ENCODE measurements around the gene FKBP5.
"Not testable (repeated sequence)": the region's sequence is repeated elsewhere in the genome, so short reads cannot be mapped to it uniquely, and the experiment has no call there.

Gene FKBP5

DNA sequence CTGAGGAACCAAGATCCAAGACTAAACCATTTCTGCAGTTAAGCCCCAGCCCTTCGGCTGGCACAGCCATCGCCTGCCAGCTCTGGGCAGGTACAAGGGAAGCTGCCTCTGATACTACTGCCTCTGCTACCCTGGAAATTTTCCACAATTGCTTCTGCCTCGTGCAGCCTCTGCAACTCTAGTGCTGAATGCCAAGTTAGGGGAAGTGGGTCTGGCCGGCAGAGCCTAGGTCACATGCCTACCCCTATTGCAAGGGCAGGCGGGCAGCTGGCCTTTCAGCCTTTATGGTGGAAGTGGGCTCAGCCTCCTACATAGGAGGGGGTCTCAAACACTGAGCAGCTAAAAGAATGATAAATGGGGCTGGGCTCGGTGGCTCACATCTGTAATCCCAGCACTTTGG, 131.5 kb downstream of the FKBP5 start:
- in situ Hi-C loops (cut with MboI; ENCODE audit: low sequenced_read_pairs): no loop called here

DNA sequence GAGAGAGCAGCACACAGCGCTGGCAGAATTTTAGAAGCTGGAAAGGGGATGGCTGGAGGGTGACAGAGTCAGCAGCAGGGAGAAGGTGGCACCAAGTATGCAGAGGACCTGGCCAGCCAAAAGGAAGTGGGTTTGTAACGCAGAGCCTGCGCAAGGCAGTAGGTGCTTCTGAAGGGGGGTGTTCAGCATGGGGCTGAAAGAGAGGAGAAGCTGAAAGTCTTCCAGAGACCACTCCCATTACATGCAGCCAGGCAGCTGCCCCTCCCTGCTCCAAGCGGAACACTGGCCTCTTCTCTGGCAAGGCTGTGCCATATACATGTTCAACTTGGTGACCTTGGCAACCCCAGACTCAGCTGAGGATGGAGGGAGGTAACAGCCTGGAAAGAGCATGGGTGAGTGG, 133.9 kb downstream of the FKBP5 start:
- in situ Hi-C loops (cut with MboI; ENCODE audit: low sequenced_read_pairs): no loop called here

- in situ Hi-C loops (cut with MboI; ENCODE audit: low sequenced_read_pairs): no loop called here
Observed at GRCh38 chr6:35553315-35553714, 135.4 kb downstream of the FKBP5 start.

- in situ Hi-C loops (cut with MboI; ENCODE audit: low sequenced_read_pairs): no loop called here
Observed at GRCh38 chr6:35552285-35552917, 136.3 kb downstream of the FKBP5 start.

- in situ Hi-C loops (cut with MboI; ENCODE audit: low sequenced_read_pairs): no loop called here
Observed at GRCh38 chr6:35550437-35550836, 138.3 kb downstream of the FKBP5 start.

DNA sequence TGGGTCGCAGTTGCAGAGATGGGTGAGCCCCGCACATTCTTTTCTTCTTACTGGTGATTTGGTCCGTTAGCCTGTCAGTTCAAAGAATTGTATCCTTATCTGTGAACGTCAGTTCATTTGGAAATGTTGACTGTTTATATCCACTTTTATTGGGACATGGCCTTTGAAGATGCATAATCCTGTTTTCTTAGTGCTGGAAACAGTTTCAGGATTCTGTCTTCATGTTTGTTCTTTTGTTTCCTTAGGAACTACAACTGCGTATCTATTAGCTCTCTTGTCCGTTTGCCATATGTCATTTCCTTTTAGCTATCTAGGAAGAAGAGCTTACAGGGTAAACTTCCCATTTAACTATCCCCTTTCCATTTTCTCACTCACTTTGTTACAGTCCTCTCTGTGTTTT, 141.0 kb downstream of the FKBP5 start:
- in situ Hi-C loops (cut with MboI; ENCODE audit: low sequenced_read_pairs): no loop called here

DNA sequence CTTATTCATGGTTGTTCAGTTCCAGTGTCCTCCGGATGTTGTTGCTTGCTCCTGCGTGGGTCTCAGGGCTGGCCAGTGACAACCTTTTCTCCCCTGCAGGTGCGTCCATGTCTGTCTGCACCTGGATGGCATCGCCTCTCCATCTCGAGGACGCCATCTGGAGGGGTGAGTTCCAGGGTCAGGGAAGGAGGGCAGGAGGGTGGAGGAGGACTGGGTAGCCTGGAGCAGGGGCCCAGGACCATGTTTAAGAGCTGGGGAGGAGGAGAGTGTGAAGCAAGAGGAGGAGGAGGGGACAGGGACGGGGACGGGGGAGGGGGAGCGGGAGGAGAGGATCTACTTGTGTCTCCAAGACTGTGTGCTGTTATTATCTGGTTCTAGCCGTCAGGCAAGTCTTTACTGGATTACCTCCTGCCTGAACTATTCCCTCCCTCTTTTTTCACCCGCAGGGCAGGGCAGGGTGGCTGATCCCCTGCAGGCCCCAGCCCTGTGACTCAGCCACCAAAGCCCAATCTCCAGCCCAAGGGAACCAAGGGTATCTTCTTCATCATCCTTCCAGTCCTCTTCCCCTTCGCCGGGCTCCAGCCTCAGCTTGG, 143.8 kb downstream of the FKBP5 start:
- in situ Hi-C loops (cut with MboI; ENCODE audit: low sequenced_read_pairs): no loop called here

DNA sequence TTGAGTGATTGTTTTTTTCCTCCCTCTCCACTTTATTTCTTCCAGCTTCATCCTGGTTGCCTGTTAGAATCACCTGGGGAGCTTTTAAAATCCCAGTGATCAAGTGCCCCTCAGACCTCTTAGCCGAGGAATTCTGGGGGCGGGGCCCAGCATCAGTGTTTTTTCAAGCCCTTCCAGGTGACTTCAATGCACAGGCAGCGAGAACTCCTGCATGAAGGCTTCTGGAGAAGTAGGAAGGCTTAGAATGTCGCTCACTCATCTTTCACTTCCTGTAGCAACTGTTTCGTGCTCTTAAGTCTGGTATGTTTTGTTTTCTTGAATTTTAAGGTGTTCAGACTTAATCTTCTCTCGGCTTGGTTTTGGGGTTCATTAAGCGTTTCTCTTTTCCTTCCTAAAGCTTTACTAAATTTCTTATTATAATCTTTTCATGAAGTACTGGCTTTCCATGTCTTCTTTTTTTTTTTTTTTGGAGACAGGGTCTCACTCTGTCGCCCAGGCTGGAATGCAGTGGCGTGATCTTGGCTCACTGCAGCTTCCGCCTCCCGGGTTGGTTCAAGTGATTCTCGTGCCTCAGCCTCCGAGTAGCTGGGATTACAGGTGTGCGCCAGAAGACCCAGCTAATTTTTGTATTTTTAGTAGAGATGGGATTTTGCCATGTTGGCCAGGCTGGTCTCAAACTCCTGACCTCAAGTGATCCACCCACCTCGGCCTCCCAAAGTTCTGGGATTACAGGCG, 145.1 kb downstream of the FKBP5 start:
- in situ Hi-C loops (cut with MboI; ENCODE audit: low sequenced_read_pairs): no loop called here

DNA sequence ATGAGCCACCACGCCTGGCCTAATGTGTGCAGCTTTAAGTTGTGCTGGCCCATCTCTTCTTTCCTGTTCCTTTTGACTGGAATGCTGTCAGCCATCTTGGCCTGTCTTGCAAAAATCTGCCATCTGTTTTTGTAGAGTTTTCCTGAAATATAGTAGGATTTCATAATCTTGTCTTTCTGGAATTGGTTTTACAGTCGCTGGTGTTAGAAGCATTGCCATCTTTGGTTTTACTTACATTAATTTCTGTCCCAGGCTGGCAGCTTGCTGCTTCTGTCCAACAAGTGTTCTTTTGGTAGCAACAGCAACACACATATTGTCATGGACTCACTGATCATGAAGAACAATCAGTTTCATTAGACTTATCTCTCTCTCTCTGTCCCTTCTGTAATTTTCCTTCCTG, 146.9 kb downstream of the FKBP5 start:
- in situ Hi-C loops (cut with MboI; ENCODE audit: low sequenced_read_pairs): no loop called here

DNA sequence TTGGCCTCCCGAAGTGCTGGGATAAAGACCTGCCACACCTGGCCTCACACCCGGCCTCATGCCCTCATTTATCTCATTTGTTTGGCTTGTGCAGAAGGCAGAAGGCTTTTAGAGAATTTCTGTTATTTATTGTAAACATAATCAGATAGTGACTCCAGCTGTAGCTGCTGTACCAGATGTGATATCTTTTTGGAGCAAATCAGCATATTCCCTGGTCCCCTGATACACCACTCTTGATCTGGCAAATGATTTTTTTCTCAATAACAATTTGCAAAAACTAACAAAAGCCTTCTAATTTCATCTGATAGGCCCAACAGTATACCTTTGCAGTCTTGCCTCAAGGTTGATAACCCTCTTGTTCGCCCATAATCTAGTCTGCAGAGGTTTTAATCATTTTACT, 149.5 kb downstream of the FKBP5 start:
- in situ Hi-C loops (cut with MboI; ENCODE audit: low sequenced_read_pairs): no loop called here

DNA sequence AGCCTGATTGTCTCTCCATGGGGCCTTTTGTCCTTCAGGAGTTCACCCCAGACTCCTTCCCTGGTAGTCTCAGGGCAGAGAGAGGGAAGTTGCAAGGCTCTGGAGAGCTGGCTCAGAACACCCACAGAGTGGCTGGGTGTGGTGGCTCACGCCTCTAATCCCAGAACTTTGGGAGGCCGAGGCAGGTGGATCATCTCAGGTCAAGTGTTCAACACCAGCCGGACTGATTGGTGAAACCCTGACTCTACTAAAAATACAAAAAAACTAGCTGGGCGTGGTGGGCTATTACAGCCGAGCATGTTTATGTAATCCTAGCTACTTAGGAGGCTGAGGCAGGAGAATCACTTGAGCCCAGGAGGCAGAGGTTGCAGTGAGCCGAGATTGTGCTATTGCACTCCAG, 152.9 kb downstream of the FKBP5 start:
- in situ Hi-C loops (cut with MboI; ENCODE audit: low sequenced_read_pairs): not testable (repeated sequence)

GRCh38 chr6:35534407-35535170, 154.1 kb downstream of the FKBP5 start:
- in situ Hi-C loops (cut with MboI; ENCODE audit: low sequenced_read_pairs): no loop called here

DNA sequence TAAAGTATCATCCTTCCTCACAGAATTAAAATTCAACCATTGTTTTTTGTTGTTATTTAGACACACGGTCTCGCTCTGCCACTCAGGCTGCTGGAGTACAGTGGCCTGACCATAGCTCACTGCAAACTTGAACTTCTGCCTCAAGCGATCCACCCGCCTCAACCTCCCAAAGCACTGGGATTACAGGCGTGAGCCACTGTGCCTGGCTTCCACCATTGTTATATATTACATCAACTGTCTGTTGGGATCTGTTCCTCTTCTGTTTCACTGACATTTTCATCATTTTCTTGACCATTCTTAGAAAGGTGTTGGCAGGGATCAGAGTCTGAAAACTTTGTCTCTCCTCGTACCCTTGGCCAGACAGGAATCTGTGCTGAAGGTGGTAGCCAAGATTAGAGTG, 154.7 kb downstream of the FKBP5 start:
- in situ Hi-C loops (cut with MboI; ENCODE audit: low sequenced_read_pairs): no loop called here

- in situ Hi-C loops (cut with MboI; ENCODE audit: low sequenced_read_pairs): no loop called here
Observed at GRCh38 chr6:35532126-35532525, 156.6 kb downstream of the FKBP5 start.

DNA sequence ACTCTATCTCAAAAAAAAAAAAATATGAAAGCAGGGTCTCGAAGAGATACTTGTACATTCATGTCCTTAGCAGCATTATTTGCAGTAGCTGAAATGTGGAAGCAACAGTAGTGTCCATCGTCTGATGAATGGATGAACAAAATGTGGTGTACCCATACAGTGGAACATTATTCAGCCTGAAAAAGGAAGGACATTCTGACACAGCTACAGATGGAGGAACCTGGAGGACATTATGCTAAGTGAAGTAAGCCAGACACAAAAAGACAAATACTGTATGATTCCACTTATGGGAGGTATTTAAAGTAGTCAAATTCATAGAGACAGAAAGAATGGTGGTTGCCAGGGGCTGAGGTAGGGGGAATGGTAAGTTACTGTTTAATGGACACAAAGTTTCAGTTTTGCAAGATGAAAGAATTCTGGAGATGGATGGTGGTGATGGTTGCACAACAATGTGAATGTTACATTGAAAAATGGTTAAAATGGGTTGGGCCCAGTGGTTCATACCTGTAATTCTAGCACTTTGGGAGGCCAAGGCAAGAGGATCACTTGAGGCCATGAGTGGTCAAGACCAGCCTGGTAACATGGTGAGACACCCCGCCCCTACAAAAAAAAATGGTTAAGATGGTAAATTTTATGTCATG, 164.2 kb downstream of the FKBP5 start:
- in situ Hi-C loops (cut with MboI; ENCODE audit: low sequenced_read_pairs): no loop called here
